Measurements from ENCODE around the gene NRXN2.

GRCh38 chr11:64747961-64748665 is 25.1 kb upstream of the NRXN2 start:
- no peak for TF ChIP-seq EZH2 (IDR thresholded peaks at IDR 0.05; ENCODE audit: insufficient read depth, low read length)
- TF ChIP-seq CTCF (IDR thresholded peaks at IDR 0.05; ENCODE audit: insufficient read depth, low read depth, low read length): no peak

All from astrocyte (in vitro differentiated cells and primary cell).